SK-N-SH (cell line): Measurements from ENCODE around the gene SLC47A2. TPM values are rescaled to one million over a fixed set of nuclear protein-coding genes. Genes with fewer than 3 reads are reported as not detected.

ENCODE experiments used
- CTCF ChIA-PET: fragments of 300-600, 350-600 bp; formaldehyde crosslinking; extraction: SDS; loops from one replicate; lab custom pipeline; 2021; lab: Yijun Ruan, JAX
- POLR2A ChIA-PET: fragments of 350-600 bp; sonication (Branson Sonifier 250); formaldehyde crosslinking; extraction: SDS; loops from one replicate; lab custom pipeline; 2020; ENCODE audit warnings: antibody characterized with exemption, inconsistent platforms; lab: Yijun Ruan, JAX
- DNase-seq: peaks from one replicate; pipeline ENCODE4 v3.0.0; 2012
- H2AFZ ChIP-seq: fragments of 200-600 bp; sonication (generic); 2 replicates; pipeline ENCODE4 v1.8.1; 2016; ENCODE audit warnings: antibody characterized with exemption, mild to moderate bottlenecking, low read depth
- H3F3A ChIP-seq: fragments of 200-600 bp; sonication (generic); replicated peaks from 2 replicates; pipeline ENCODE3; 2016; ENCODE audit warnings: antibody characterized with exemption, mild to moderate bottlenecking; ENCODE audit not compliant: insufficient read depth
- H3K27ac ChIP-seq, 2 experiments: fragments of 200-500 bp in 1 of 2; fragments of 200-600 bp in 1 of 2; sonication (Bioruptor generic) in 1 of 2; sonication (generic), shearing (Covaris generic) in 1 of 2; 2 replicates each; pipeline versions ENCODE4 v1.5.1 to v1.6.1; 2014 to 2016; ENCODE audit warnings: low read depth in 2 of 2, inconsistent platforms in 1 of 2, low read length in 1 of 2, mild to moderate bottlenecking in 1 of 2, mixed read lengths in 1 of 2
- H3K27me3 ChIP-seq: fragments of 200-600 bp; sonication (generic), shearing (Covaris generic); 2 replicates; pipeline ENCODE4 v1.6.1; 2016; ENCODE audit warnings: mixed run types; ENCODE audit not compliant: insufficient read depth
- H3K36me3 ChIP-seq, 2 experiments: fragments of 200-500 bp in 1 of 2; fragments of 200-600 bp in 1 of 2; sonication (Bioruptor generic) in 1 of 2; sonication (generic) in 1 of 2; replicated peaks in 1 of 2; 2 replicates each; pipeline versions ENCODE3 to v1.5.1; 2014 to 2016; ENCODE audit warnings: low read length in 1 of 2, mild to moderate bottlenecking in 1 of 2; ENCODE audit not compliant: insufficient read depth in 2 of 2, control insufficient read depth in 1 of 2
- H3K4me1 ChIP-seq, 2 experiments: fragments of 200-500 bp in 1 of 2; fragments of 200-600 bp in 1 of 2; sonication (Bioruptor generic) in 1 of 2; sonication (generic), shearing (Covaris generic) in 1 of 2; 2 replicates each; pipeline versions ENCODE4 v1.5.1 to v1.6.1; 2014 to 2016; ENCODE audit warnings: low read depth in 1 of 2, low read length in 1 of 2, mixed run types in 1 of 2; ENCODE audit not compliant: insufficient read depth in 2 of 2, control insufficient read depth in 1 of 2
- H3K4me2 ChIP-seq: fragments of 200-600 bp; sonication (generic), shearing (Covaris generic); 2 replicates; pipeline ENCODE4 v1.6.1; 2017; ENCODE audit warnings: mixed run types
- H3K4me3 ChIP-seq, 2 experiments: fragments of 200-500 bp in 1 of 2; fragments of 200-600 bp in 1 of 2; sonication (Bioruptor generic) in 1 of 2; sonication (generic), shearing (Covaris generic) in 1 of 2; 2 replicates each; pipeline versions ENCODE4 v1.5.1 to v1.8.1; 2014 to 2016; ENCODE audit warnings: low read depth in 2 of 2, inconsistent platforms in 1 of 2, low read length in 1 of 2, mild to moderate bottlenecking in 1 of 2, mixed read lengths in 1 of 2, moderate library complexity in 1 of 2
- H3K79me2 ChIP-seq: fragments of 200-600 bp; sonication (generic); 2 replicates; pipeline ENCODE4 v1.8.1; 2017; ENCODE audit warnings: mild to moderate bottlenecking; ENCODE audit not compliant: insufficient read depth
- H3K9ac ChIP-seq: fragments of 200-600 bp; sonication (generic); 2 replicates; pipeline ENCODE4 v1.6.1; 2017; ENCODE audit warnings: mixed run types
- H3K9me2 ChIP-seq: fragments of 200-600 bp; sonication (generic); 2 replicates; pipeline ENCODE4 v1.6.1; 2017; ENCODE audit warnings: mixed run types
- H3K9me3 ChIP-seq: fragments of 200-600 bp; sonication (generic); 2 replicates; pipeline ENCODE4 v1.6.1; 2017; ENCODE audit warnings: mixed run types, mild to moderate bottlenecking, moderate library complexity
- H4K20me1 ChIP-seq: fragments of 200-600 bp; sonication (generic); 2 replicates; pipeline ENCODE4 v1.6.1; 2017; ENCODE audit warnings: mild to moderate bottlenecking, mixed run types; ENCODE audit not compliant: insufficient read depth
- CHD2 ChIP-seq: fragments of 150-350 bp; IDR thresholded peaks from 2 replicates; pipeline ENCODE4 v1.6.1; 2018; ENCODE audit warnings: low read length; ENCODE audit not compliant: partially characterized antibody
- EP300 ChIP-seq, 2 experiments: IDR thresholded peaks; 2 replicates each; pipeline versions ENCODE4 v1.4.0 to v1.6.1; 2012; ENCODE audit warnings: borderline replicate concordance in 1 of 2, low read depth in 1 of 2, low read length in 1 of 2
- FOXM1 ChIP-seq: IDR thresholded peaks from 2 replicates; pipeline ENCODE4 v1.4.0; 2012; ENCODE audit warnings: low read depth, mild to moderate bottlenecking
- MXI1 ChIP-seq: IDR thresholded peaks from 2 replicates; pipeline ENCODE4 v1.6.1; 2012; ENCODE audit warnings: mild to moderate bottlenecking, low read depth, low read length, improper control_type of control experiment
- RFX5 ChIP-seq: IDR thresholded peaks from 2 replicates; pipeline ENCODE4 v1.6.1; 2012; ENCODE audit warnings: mild to moderate bottlenecking, improper control_type of control experiment, low read length
- RXRA ChIP-seq: IDR thresholded peaks from 2 replicates; pipeline ENCODE4 v1.4.0; 2012; ENCODE audit warnings: low read depth, mild to moderate bottlenecking, borderline replicate concordance
- SIN3A ChIP-seq: IDR thresholded peaks from 2 replicates; pipeline ENCODE4 v1.6.1; 2012; ENCODE audit warnings: low read depth, mild to moderate bottlenecking, low read length, moderate library complexity, borderline replicate concordance
- SMC3 ChIP-seq: IDR thresholded peaks from 2 replicates; pipeline ENCODE4 v1.6.1; 2012; ENCODE audit warnings: low read depth, low read length, improper control_type of control experiment
- TAF1 ChIP-seq: IDR thresholded peaks from 2 replicates; pipeline ENCODE4 v1.6.1; 2012; ENCODE audit warnings: low read depth, mild to moderate bottlenecking, low read length, moderate library complexity, borderline replicate concordance
- WGBS: methylation state at CpG from one replicate; pipeline ENCODE4 v1.1.6; 2017; ENCODE audit warnings: low lambda C conversion rate; 5-methylcytosine and 5-hydroxymethylcytosine counted together
- polyA plus RNA-seq, 3 experiments: library from polyadenylated mRNA; depleted of rRNA; stranded (reverse); fragments of >200 nt; gene quantifications; 2 replicates each; pipeline ENCODE4 v1.2.3, GENCODE V29; 2012
- TF ChIP-seq, protein P1 (sequence below): IDR thresholded peaks from 2 replicates; pipeline ENCODE4; 2012
- TF ChIP-seq, protein P2 (sequence below): IDR thresholded peaks from 2 replicates; pipeline ENCODE4 v1.4.0; 2012; ENCODE audit warnings: low read depth, borderline replicate concordance

The SLC47A2 gene
- polyA plus RNA-seq, 1 of the 3 experiments (the other 2 are of a cell fraction), result not detected

DNA sequence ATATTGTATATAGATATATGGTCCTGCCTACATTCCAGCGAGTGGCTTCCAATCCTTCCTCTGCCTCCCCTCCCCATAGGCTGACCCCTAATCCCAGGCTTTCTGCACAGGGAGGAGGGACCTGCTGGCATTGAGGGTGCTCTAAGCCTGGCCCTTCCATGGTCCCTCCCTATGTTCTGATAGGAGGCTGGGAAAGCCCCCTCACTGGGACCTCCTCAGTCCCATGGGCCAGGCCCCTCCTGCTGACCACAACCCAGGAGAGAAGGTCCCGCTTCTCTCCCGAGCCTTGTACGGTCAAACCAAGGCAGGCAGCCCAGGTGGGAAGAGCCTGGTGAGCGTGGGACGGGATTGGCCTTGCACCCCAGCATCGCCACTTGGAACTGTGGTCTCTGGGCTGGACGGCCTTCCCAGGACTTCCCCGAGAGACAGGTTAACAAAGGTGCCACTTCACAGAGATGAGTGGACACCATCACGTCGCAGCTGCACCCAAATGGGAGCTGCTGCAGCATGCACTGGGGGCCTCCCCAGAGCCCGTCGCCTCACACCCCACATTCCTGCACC lies 30.9 kb upstream of the SLC47A2 start:
- Histone ChIP-seq H3F3A (no peaks in the 10 kb centered on the region), H3K27ac (no peak overlapping the region), H3K9me2 (no peaks in the 10 kb centered on the region), H3K4me3 (no peak overlapping the region), H3K4me2 (no peak overlapping the region), H3K27me3 (no peaks in the 10 kb centered on the region), H3K9ac (no peak overlapping the region), H3K79me2 (no peaks in the 10 kb centered on the region), H3K36me3 (no peaks in the 10 kb centered on the region), H3K4me1 (peaks cover 1 to 6% of the 10 kb centered on the region in 2 experiments; a peak in 3 of 4 replicates), H3K9me3 (no peaks in the 10 kb centered on the region), H2AFZ (no peak overlapping the region), H4K20me1 (no peaks in the 10 kb centered on the region)
- WGBS, result 86% methylated on average over 7 of the region's 13 CpGs
- DNase-seq, result no peak
- TF ChIP-seq MXI1, result no peak
- POLR2A ChIA-PET, result no interaction called here
- CTCF ChIA-PET, result interaction anchor here (0.6 to 3.8 kb wide), 6 partner anchors 9 to 162 kb away, joined by 3 to 25 read pairs (median 4); no protein-coding TSS in a partner anchor

DNA sequence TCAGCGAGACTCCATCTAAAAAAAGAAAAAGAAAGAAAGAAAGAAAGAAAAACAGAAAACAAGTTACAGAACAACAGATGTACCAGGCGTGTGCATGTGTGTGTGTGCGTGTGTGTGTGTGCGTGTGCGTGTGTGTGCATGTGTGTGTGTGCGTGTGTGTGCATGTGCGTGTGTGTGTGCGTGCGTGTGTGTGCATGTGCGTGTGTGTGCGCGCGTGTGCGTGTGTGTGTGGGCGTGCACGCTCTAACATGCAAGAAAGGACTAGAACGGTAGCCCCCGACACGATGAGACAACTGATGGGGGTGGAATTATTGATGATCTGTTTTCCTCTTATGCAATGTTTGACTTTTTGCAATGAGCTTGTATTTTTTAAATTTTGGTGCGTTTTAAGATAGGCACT lies 30.1 kb upstream of the SLC47A2 start:
- Histone ChIP-seq H3K9me3 (no peaks in the 10 kb centered on the region), H3K27me3 (no peaks in the 10 kb centered on the region), H3K4me2 (no peak overlapping the region), H3K4me1 (peaks cover 0 to 6% of the 10 kb centered on the region in 2 experiments; a peak in 1 of 4 replicates), H3K79me2 (no peaks in the 10 kb centered on the region), H4K20me1 (no peaks in the 10 kb centered on the region), H3F3A (no peaks in the 10 kb centered on the region), H3K4me3 (no peak overlapping the region), H2AFZ (no peak overlapping the region), H3K27ac (no peak overlapping the region)
- CTCF ChIA-PET, result interaction anchor here (0.6 to 2.8 kb wide), 4 partner anchors 10 to 231 kb away, joined by 3 to 9 read pairs (median 4); no protein-coding TSS in a partner anchor
- POLR2A ChIA-PET, result no interaction called here
- no peak for DNase-seq
- TF ChIP-seq RFX5 (no peak), FOXM1 (no peak), EP300 (IDR thresholded peaks at IDR 0.05; ENCODE audit: borderline replicate concordance in 1 of 2, low read depth in 1 of 2, low read length in 1 of 2) (no peak), SIN3A (no peak), CHD2 (no peak), RXRA (no peak), TAF1 (no peak), SMC3 (no peak)
- TF ChIP-seq, protein P1, sequence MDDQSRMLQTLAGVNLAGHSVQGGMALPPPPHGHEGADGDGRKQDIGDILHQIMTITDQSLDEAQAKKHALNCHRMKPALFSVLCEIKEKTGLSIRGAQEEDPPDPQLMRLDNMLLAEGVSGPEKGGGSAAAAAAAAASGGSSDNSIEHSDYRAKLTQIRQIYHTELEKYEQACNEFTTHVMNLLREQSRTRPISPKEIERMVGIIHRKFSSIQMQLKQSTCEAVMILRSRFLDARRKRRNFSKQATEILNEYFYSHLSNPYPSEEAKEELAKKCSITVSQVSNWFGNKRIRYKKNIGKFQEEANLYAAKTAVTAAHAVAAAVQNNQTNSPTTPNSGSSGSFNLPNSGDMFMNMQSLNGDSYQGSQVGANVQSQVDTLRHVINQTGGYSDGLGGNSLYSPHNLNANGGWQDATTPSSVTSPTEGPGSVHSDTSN, result no peak
- TF ChIP-seq, protein P2, sequence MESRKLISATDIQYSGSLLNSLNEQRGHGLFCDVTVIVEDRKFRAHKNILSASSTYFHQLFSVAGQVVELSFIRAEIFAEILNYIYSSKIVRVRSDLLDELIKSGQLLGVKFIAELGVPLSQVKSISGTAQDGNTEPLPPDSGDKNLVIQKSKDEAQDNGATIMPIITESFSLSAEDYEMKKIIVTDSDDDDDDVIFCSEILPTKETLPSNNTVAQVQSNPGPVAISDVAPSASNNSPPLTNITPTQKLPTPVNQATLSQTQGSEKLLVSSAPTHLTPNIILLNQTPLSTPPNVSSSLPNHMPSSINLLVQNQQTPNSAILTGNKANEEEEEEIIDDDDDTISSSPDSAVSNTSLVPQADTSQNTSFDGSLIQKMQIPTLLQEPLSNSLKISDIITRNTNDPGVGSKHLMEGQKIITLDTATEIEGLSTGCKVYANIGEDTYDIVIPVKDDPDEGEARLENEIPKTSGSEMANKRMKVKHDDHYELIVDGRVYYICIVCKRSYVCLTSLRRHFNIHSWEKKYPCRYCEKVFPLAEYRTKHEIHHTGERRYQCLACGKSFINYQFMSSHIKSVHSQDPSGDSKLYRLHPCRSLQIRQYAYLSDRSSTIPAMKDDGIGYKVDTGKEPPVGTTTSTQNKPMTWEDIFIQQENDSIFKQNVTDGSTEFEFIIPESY, result no peak
- TF ChIP-seq, all 33 proteins: peak for 0
- no peak overlapping the region for H3K9ac ChIP-seq
- H3K36me3 ChIP-seq, result no peaks in the 10 kb centered on the region
- no peaks in the 10 kb centered on the region for H3K9me2 ChIP-seq
- WGBS, result 83% methylated on average over 20 of the region's 20 CpGs
